GM12878 (cell line): Measurements from ENCODE around the gene MBD6. TPM values are rescaled to one million over a fixed set of nuclear protein-coding genes. Genes with fewer than 3 reads are reported as not detected.

Experiments used
- ATAC-seq: fragments of 200-7000 bp; cut with Tn5 transposase; 3 replicates; pipeline ENCODE4 v1.9.1; 2020; ENCODE audit warnings: mild to moderate bottlenecking, moderate library complexity
- BruUV-seq: library from RNA; stranded (reverse); fragments of 400-500 nt; replicated peaks from 2 replicates; lab custom pipeline; 2021; lab: Mats Ljungman, UMichigan
- CTCF ChIA-PET: fragments of 300-600 bp; sonication (Branson Sonifier 250); formaldehyde crosslinking; extraction: SDS; loops from one replicate; lab custom pipeline; 2021; ENCODE audit warnings: inconsistent platforms; lab: Yijun Ruan, JAX
- POLR2A ChIA-PET: fragments of 350-600 bp; formaldehyde crosslinking; extraction: SDS; loops from one replicate; lab custom pipeline; 2021; ENCODE audit warnings: inconsistent platforms; lab: Charles Lee
- RAD21 ChIA-PET: fragments of 300-600 bp; sonication (Branson Sonifier 250); formaldehyde crosslinking; loops from one replicate; lab custom pipeline; 2023; ENCODE audit warnings: antibody characterized with exemption; ENCODE audit not compliant: unreplicated experiment; lab: Charles Lee
- SMC1A ChIA-PET: fragments of 300-600 bp; sonication (Branson Sonifier 250); formaldehyde crosslinking; loops from one replicate; lab custom pipeline; 2023; ENCODE audit not compliant: unreplicated experiment, uncharacterized antibody; lab: Charles Lee
- DNase-seq: peaks from one replicate; pipeline ENCODE4 v3.0.0-alpha.2; 2011; ENCODE audit warnings: low read depth, low spot score
- FAIRE-seq: peaks from 3 replicates; lab custom pipeline; 2011; peaks lifted over from hg19 to GRCh38; lab: Jason Lieb, UNC
- H2AFZ ChIP-seq: 2 replicates; pipeline ENCODE4 v1.6.0; 2011; ENCODE audit warnings: low read depth, low read length, control low read depth; ENCODE audit not compliant: control insufficient read depth
- H3K27ac ChIP-seq: 2 replicates; pipeline ENCODE4 v1.5.1; 2011; ENCODE audit warnings: control low read depth; ENCODE audit not compliant: control insufficient read depth, insufficient read depth
- H3K27me3 ChIP-seq, 2 experiments: replicated peaks in 1 of 2; 2 replicates each; pipeline versions ENCODE4 v1.6.0 to v1.6.1; 2011; ENCODE audit warnings: low read length in 1 of 2; ENCODE audit not compliant: control insufficient read depth in 2 of 2, insufficient read depth in 2 of 2
- H3K36me3 ChIP-seq, 2 experiments: 2 replicates each; pipeline ENCODE4 v1.5.1; 2011; ENCODE audit warnings: low read length in 1 of 2; ENCODE audit not compliant: control insufficient read depth in 2 of 2, insufficient read depth in 2 of 2
- H3K4me1 ChIP-seq: 2 replicates; pipeline ENCODE4 v1.6.1; 2011; ENCODE audit warnings: mild to moderate bottlenecking, low read length, moderate library complexity, mixed read lengths; ENCODE audit not compliant: control insufficient read depth, insufficient read depth
- H3K4me2 ChIP-seq: 2 replicates; pipeline ENCODE4 v1.6.0; 2011; ENCODE audit warnings: control low read depth; ENCODE audit not compliant: control insufficient read depth, insufficient read depth
- H3K4me3 ChIP-seq: fragments of 200-600 bp; sonication (generic); 2 replicates; pipeline ENCODE4 v1.5.1; 2016
- H3K79me2 ChIP-seq: 2 replicates; pipeline ENCODE4 v1.6.0; 2011; ENCODE audit warnings: low read length; ENCODE audit not compliant: control insufficient read depth, insufficient read depth
- H3K9ac ChIP-seq: 2 replicates; pipeline ENCODE4 v1.8.0; 2011; ENCODE audit warnings: low read length, control low read depth, mixed read lengths; ENCODE audit not compliant: control insufficient read depth, insufficient read depth
- H3K9me3 ChIP-seq: replicated peaks from 3 replicates; pipeline ENCODE4 v1.5.1; 2011; ENCODE audit warnings: mild to moderate bottlenecking, low read length; ENCODE audit not compliant: control insufficient read depth, insufficient read depth
- H4K20me1 ChIP-seq: 2 replicates; pipeline ENCODE4 v1.6.0; 2011; ENCODE audit not compliant: control insufficient read depth, insufficient read depth
- GATAD2B ChIP-seq: fragments of 450-650 bp; conservative IDR thresholded peaks from 2 replicates; pipeline ENCODE4 v1.6.1; 2017; ENCODE audit warnings: low read depth, mild to moderate bottlenecking, moderate library complexity
- HDAC2 ChIP-seq: fragments of 200-600 bp; sonication (generic); IDR thresholded peaks from 2 replicates; pipeline ENCODE4 v1.6.1; 2017
- PML ChIP-seq: IDR thresholded peaks from 2 replicates; pipeline ENCODE4 v1.6.1; 2012; ENCODE audit warnings: low read length, inconsistent platforms
- WGBS: methylation state at CpG from one replicate; pipeline ENCODE4 v1.1.6; 2016; ENCODE audit warnings: low lambda C conversion rate; ENCODE audit not compliant: insufficient replicate concordance, insufficient coverage; ENCODE audit errors: missing lambda C conversion rate; 5-methylcytosine and 5-hydroxymethylcytosine counted together
- in situ Hi-C: fragments of 300-500 bp; cut with MboI; formaldehyde crosslinking; loops from 9 replicates; pipeline ENCODE4 v1.14.3; 2018; ENCODE audit warnings: mixed read lengths
- intact Hi-C: fragments of 100-400 bp; cut with micrococcal nuclease; formaldehyde crosslinking; loops from one replicate; pipeline ENCODE4 v1.14.2; 2022; ENCODE audit not compliant: unreplicated experiment
- polyA plus RNA-seq, 11 experiments: library from polyadenylated mRNA; depleted of rRNA in 4 of 11; unstranded in 6 of 11; stranded (reverse) in 5 of 11; fragments of >200 nt; fragmentation: Nextera tagmentation in 4 of 11; fragmentation: Illumina TruSeq in 1 of 11; extraction: Ambion mirVana in 4 of 11; extraction: Trizol in 1 of 11; gene quantifications; 1 replicate in 1 of 11; 2 replicates in 10 of 11; pipeline versions ENCODE4 v1.2.1 to v1.2.3, GENCODE V29; 2011 to 2016; ENCODE audit warnings: inconsistent platforms in 2 of 11, missing spikeins in 2 of 11, low read depth in 1 of 11
- total RNA-seq, 4 experiments: library from RNA; depleted of rRNA in 3 of 4; stranded (reverse); fragments of >200 nt in 3 of 4; fragmentation: Illumina TruSeq in 1 of 4; extraction: Trizol in 1 of 4; gene quantifications; 2 replicates each; pipeline versions ENCODE4 v1.2.1 to v1.2.3, GENCODE V29; 2013 to 2021

MBD6 gene
- total and polyA plus RNA-seq, 10 of the 15 experiments (the other 5 are each of a cell fraction or from before 2014, with no cell fraction given) = 1.5 to 52.7 (median 6.8) TPM

DNA sequence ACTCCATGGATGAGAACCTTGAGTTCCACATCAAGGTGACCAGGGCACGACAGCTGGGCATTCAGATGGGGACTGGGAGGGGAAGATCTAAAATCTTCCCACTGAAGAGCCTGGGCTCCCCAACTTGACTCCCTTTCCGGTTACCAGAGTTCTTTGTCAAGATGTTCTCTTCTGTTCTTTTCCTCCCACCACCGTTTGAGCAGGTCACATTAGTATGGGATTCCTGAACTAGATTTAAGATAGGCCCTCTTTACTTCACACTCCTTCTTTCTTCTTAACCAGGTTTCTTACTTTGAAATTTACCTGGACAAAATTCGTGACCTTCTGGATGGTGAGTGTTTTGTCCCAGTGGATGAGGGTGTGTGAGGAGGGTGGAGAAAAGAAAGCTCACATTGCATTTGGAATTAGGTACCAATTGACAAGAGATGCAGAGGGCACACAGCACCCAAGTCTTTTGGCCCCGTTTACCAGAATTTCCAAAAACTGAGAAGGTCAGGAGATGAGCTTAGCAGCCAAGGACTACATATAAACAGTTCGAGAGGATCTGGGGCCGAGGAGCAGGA, 41.6 kb downstream of the MBD6 start:
- no peak overlapping the region for H3K9ac ChIP-seq
- no peaks in the 10 kb centered on the region for H4K20me1 ChIP-seq
- no TSS peak for BruUV-seq
- DNase-seq (no peak), ATAC-seq (no peak), FAIRE-seq (no peak)
- H3K4me1 ChIP-seq = no peaks in the 10 kb centered on the region
- no peaks in the 10 kb centered on the region for H3K27me3 ChIP-seq
- no peaks in the 10 kb centered on the region for H3K79me2 ChIP-seq
- H3K9me3 ChIP-seq = no peaks in the 10 kb centered on the region
- intact Hi-C loops (no loop called here), in situ Hi-C loops (no loop called here)
- ChIA-PET RAD21 (no interaction called here), POLR2A (no interaction called here), CTCF (interaction anchor here (1.0 kb wide), 1 partner anchor 104 kb away, joined by 3 read pairs; the partner anchor contains the start of gene GLI1), SMC1A (no interaction called here)
- no peak overlapping the region for H3K4me2 ChIP-seq
- H3K4me3 ChIP-seq = no peak overlapping the region
- no peak overlapping the region for H3K27ac ChIP-seq
- no peaks in the 10 kb centered on the region for H3K36me3 ChIP-seq
- 15% methylated on average over 7 of the region's 7 CpGs for WGBS
- H2AFZ ChIP-seq = no peak overlapping the region
- TF ChIP-seq PML (no peak), GATAD2B (no peak)

GRCh38 chr12:57568838-57569237, 46.2 kb downstream of the MBD6 start:
- H2AFZ ChIP-seq = no peak overlapping the region
- H3K9ac ChIP-seq = no peak overlapping the region
- H3K4me2 ChIP-seq = no peak overlapping the region
- no peaks in the 10 kb centered on the region for H3K36me3 ChIP-seq
- no peak for ATAC-seq
- 33% methylated on average over 5 of the region's 6 CpGs for WGBS
- H3K79me2 ChIP-seq = no peaks in the 10 kb centered on the region
- no peak overlapping the region for H3K4me3 ChIP-seq
- no peaks in the 10 kb centered on the region for H3K4me1 ChIP-seq
- no peak for FAIRE-seq
- ChIA-PET SMC1A (no interaction called here), RAD21 (interaction anchor here (0.9 kb wide), 1 partner anchor 23 kb away, joined by 3 read pairs; no protein-coding TSS in a partner anchor), CTCF (interaction anchor here (0.8 kb wide), 1 partner anchor 15 kb away, joined by 3 read pairs; no protein-coding TSS in a partner anchor), POLR2A (interaction anchor here (0.6 kb wide), 1 partner anchor 41 kb away, joined by 3 read pairs; no protein-coding TSS in a partner anchor)
- no peak overlapping the region for H3K27ac ChIP-seq
- in situ Hi-C loops = no loop called here
- no peaks in the 10 kb centered on the region for H3K27me3 ChIP-seq
- BruUV-seq = no TSS peak
- TF ChIP-seq HDAC2 = no peak
- TF ChIP-seq, all 136 proteins: peak for 0
- intact Hi-C loops = no loop called here
- Histone ChIP-seq H4K20me1 (no peaks in the 10 kb centered on the region), H3K9me3 (no peaks in the 10 kb centered on the region)
- no peak for DNase-seq
